GM12891 (cell line): Measurements from ENCODE around the gene SLC29A1.
A peak's percentile ranks its signal among the peaks of the same experiment; 100 is the strongest.

Experiments
- DNase-seq: peaks from one replicate; pipeline ENCODE4 v3.0.0; 2011; ENCODE audit warnings: low spot score; ENCODE audit not compliant: insufficient read length
- FAIRE-seq: peaks from 2 replicates; lab custom pipeline; 2011; peaks lifted over from hg19 to GRCh38; lab: Jason Lieb, UNC
- PAX5 ChIP-seq: IDR thresholded peaks from 2 replicates; pipeline ENCODE4 v1.6.1; 2011; ENCODE audit warnings: low read length, moderate library complexity, mild to moderate bottlenecking; ENCODE audit not compliant: insufficient read depth, severe bottlenecking
- POLR2A ChIP-seq: IDR thresholded peaks from 2 replicates; pipeline ENCODE4 v1.6.1; 2011; ENCODE audit warnings: low read depth, low read length, control low read depth
- POLR2AphosphoS5 ChIP-seq: IDR thresholded peaks from 2 replicates; pipeline ENCODE4 v1.6.1; 2011; ENCODE audit warnings: low read depth, low read length, control low read depth
- POU2F2 ChIP-seq: IDR thresholded peaks from 2 replicates; pipeline ENCODE4 v1.6.1; 2011; ENCODE audit warnings: low read depth, mild to moderate bottlenecking, control low read depth, low read length, moderate library complexity
- SPI1 ChIP-seq: IDR thresholded peaks from 2 replicates; pipeline ENCODE4 v1.6.1; 2011; ENCODE audit warnings: low read depth, low read length, control low read depth
- TAF1 ChIP-seq: IDR thresholded peaks from 2 replicates; pipeline ENCODE4 v1.6.1; 2011; ENCODE audit warnings: low read depth, low read length, control low read depth

Gene SLC29A1

GRCh38 chr6:44260011-44260410 lies 36.6 kb downstream of the SLC29A1 start:
- FAIRE-seq, result no peak

GRCh38 chr6:44260451-44261297 lies 37.3 kb downstream of the SLC29A1 start:
- FAIRE-seq (peak; percentile 74), DNase-seq (no peak)

More at GRCh38 chr6:44260011-44260410, 36.6 kb downstream of the SLC29A1 start:
- DNase-seq, result no peak
- TF ChIP-seq TAF1, result no peak
- TF ChIP-seq SPI1, result peak; percentile 47; the same call in 1 of the 2 replicates

GRCh38 chr6:44261581-44261980 lies 38.2 kb downstream of the SLC29A1 start:
- DNase-seq (no peak), FAIRE-seq (no peak)

More at GRCh38 chr6:44260451-44261297, 37.3 kb downstream of the SLC29A1 start:
- TF ChIP-seq POLR2A (peak; percentile 81), POU2F2 (peak; percentile 18; the same call in 1 of the 2 replicates), POLR2AphosphoS5 (peak; percentile 65; the same call in 1 of the 2 replicates), PAX5 (no peak), SPI1 (no peak), TAF1 (no peak)

GRCh38 chr6:44262467-44263353 lies 39.3 kb downstream of the SLC29A1 start:
- peak; percentile 5 for FAIRE-seq
- TF ChIP-seq PAX5 (no peak), TAF1 (peak; percentile 24; the same call in 1 of the 2 replicates), SPI1 (peak; percentile 32; the same call in 1 of the 2 replicates), POU2F2 (0 out of 2 replicates have a peak, but pooled peaks have one; percentile 27), POLR2A (peak; percentile 33; the same call in 1 of the 2 replicates), POLR2AphosphoS5 (no peak; the same call in 1 of the 2 replicates)
- DNase-seq, result no peak

More at GRCh38 chr6:44261581-44261980, 38.2 kb downstream of the SLC29A1 start:
- TF ChIP-seq TAF1 (no peak), POU2F2 (no peak), POLR2AphosphoS5 (no peak), PAX5 (no peak), SPI1 (no peak), POLR2A (no peak)

GRCh38 chr6:44263354-44264100 lies 40.1 kb downstream of the SLC29A1 start:
- TF ChIP-seq SPI1 (peak; percentile 91), POLR2AphosphoS5 (peak; percentile 46; the same call in 1 of the 2 replicates), POLR2A (peak; percentile 76), TAF1 (peak; percentile 76; the same call in 1 of the 2 replicates), POU2F2 (peak; percentile 42), PAX5 (no peak)
- no peak for DNase-seq
- FAIRE-seq, result peak; percentile 82

GRCh38 chr6:44264154-44265006 lies 41.0 kb downstream of the SLC29A1 start:
- peak; percentile 93 for FAIRE-seq
- DNase-seq, result no peak
- peak; percentile 98 for TF ChIP-seq SPI1
- TF ChIP-seq POLR2A, result no peak; the same call in none of the 2 replicates
- peak; percentile 73 for TF ChIP-seq TAF1
- TF ChIP-seq POU2F2, result 0 out of 2 replicates have a peak, but pooled peaks have one; percentile 47

GRCh38 chr6:44265007-44265721 lies 41.8 kb downstream of the SLC29A1 start, which contains the start of gene NFKBIE:
Gene NFKBIE, minus strand, starts transcription at chr6:44265551. Its CDS starts 205 bp downstream, at chr6:44265346.
- peak; percentile 69 for FAIRE-seq
- DNase-seq, result no peak
- no peak for TF ChIP-seq SPI1
- TF ChIP-seq POLR2AphosphoS5, result peak; percentile 67; the same call in 1 of the 2 replicates
- peak; percentile 39; the same call in 1 of the 2 replicates for TF ChIP-seq POLR2A
- peak; percentile 41 for TF ChIP-seq PAX5
- peak; percentile 56; the same call in 1 of the 2 replicates for TF ChIP-seq TAF1
- TF ChIP-seq POU2F2, result no peak
